ENCODE results near the gene RCCD1.
A peak's percentile ranks its signal among the peaks of the same experiment; 100 is the strongest.

Gene RCCD1

GRCh38 chr15:90942354-90943120, 12.1 kb upstream of the RCCD1 start:
- no peak for DNase-seq

- no peak for DNase-seq
Measured at GRCh38 chr15:90945091-90945490, 9.6 kb upstream of the RCCD1 start.

- no peak for DNase-seq
Measured at GRCh38 chr15:90946538-90946937, 8.1 kb upstream of the RCCD1 start.

GRCh38 chr15:90946941-90947576, 7.6 kb upstream of the RCCD1 start:
- DNase-seq = no peak

- no peak for DNase-seq
Measured at GRCh38 chr15:90947577-90948357, 6.9 kb upstream of the RCCD1 start.

GRCh38 chr15:90948506-90948905, 6.2 kb upstream of the RCCD1 start:
- DNase-seq = no peak

- no peak for DNase-seq
Measured at GRCh38 chr15:90949979-90950675, 4.6 kb upstream of the RCCD1 start.

- no peak for DNase-seq
Measured at GRCh38 chr15:90950676-90951075, 4.0 kb upstream of the RCCD1 start.

GRCh38 chr15:90952901-90953677, 1.6 kb upstream of the RCCD1 start:
- DNase-seq = no peak

GRCh38 chr15:90953947-90954711, 555 bp upstream of the RCCD1 start:
- no peak for DNase-seq

GRCh38 chr15:90955624-90956273, 1.1 kb downstream of the RCCD1 start:
- DNase-seq = no peak

- peak in 48 of 56 donors; percentile 22 to 80 (median 56) for DNase-seq
Measured at GRCh38 chr15:90956274-90957030, 1.8 kb downstream of the RCCD1 start.

- peak in 16 of 56 donors; percentile 10 to 70 (median 45) for DNase-seq
Measured at GRCh38 chr15:90957031-90957790, 2.5 kb downstream of the RCCD1 start.

GRCh38 chr15:90957791-90958190, 3.1 kb downstream of the RCCD1 start:
- DNase-seq = peak in 3 of 56 donors; percentile 1 to 36 (median 29)

- DNase-seq = peak in 2 of 56 donors; percentile 2 to 15
Measured at GRCh38 chr15:90959028-90959595, 4.4 kb downstream of the RCCD1 start.

- peak in 40 of 56 donors; percentile 14 to 78 (median 38) for DNase-seq
Measured at GRCh38 chr15:90959894-90960293, 5.2 kb downstream of the RCCD1 start.
